Endodermal cell (in vitro differentiated cells): ENCODE results near the gene TUBA4B. TPM values are rescaled to one million over a fixed set of nuclear protein-coding genes. Genes with fewer than 3 reads are reported as not detected.

ENCODE experiments used
- DNase-seq: peaks from one replicate; pipeline ENCODE4 v3.0.0-alpha.2; 2017
- H3K27ac ChIP-seq: 2 replicates; pipeline ENCODE4 v1.5.1; 2013; ENCODE audit warnings: mild to moderate bottlenecking, low read depth, low read length, moderate library complexity
- H3K27me3 ChIP-seq: 2 replicates; pipeline ENCODE4 v1.6.1; 2013; ENCODE audit warnings: mild to moderate bottlenecking, low read length, moderate library complexity; ENCODE audit not compliant: insufficient read depth, control insufficient read depth, poor library complexity, severe bottlenecking
- H3K36me3 ChIP-seq: 2 replicates; pipeline ENCODE4 v1.7.0; 2013; ENCODE audit warnings: mild to moderate bottlenecking, low read length, moderate library complexity; ENCODE audit not compliant: control insufficient read depth, insufficient read depth
- H3K4me1 ChIP-seq: one replicate; pipeline ENCODE4 v1.7.0; 2013; ENCODE audit warnings: low read length; ENCODE audit not compliant: control insufficient read depth, insufficient read depth
- H3K4me3 ChIP-seq: 2 replicates; pipeline ENCODE4 v1.5.1; 2013; ENCODE audit warnings: mild to moderate bottlenecking, low read length, moderate library complexity
- H3K9ac ChIP-seq: 2 replicates; pipeline ENCODE4 v1.6.1; 2013; ENCODE audit warnings: mild to moderate bottlenecking, low read length, moderate library complexity; ENCODE audit not compliant: poor library complexity, severe bottlenecking; ENCODE audit errors: extremely low read depth
- H3K9me3 ChIP-seq: 2 replicates; pipeline ENCODE4 v1.6.1; 2013; ENCODE audit warnings: mild to moderate bottlenecking, low read length, moderate library complexity; ENCODE audit not compliant: control insufficient read depth
- H3K27ac Mint-ChIP-seq: 2 replicates; pipeline ENCODE4 v1.8.0; 2020; ENCODE audit warnings: mixed read lengths
- H3K27me3 Mint-ChIP-seq: 2 replicates; pipeline ENCODE4 v1.8.0; 2021; ENCODE audit warnings: mild to moderate bottlenecking, mixed read lengths; ENCODE audit not compliant: insufficient read depth
- H3K36me3 Mint-ChIP-seq: 2 replicates; pipeline ENCODE4 v1.8.0; 2020; ENCODE audit warnings: low read depth, mixed read lengths
- H3K4me1 Mint-ChIP-seq: 2 replicates; pipeline ENCODE4 v1.8.0; 2020; ENCODE audit warnings: mixed read lengths
- H3K4me3 Mint-ChIP-seq: 2 replicates; pipeline ENCODE4 v1.8.0; 2020; ENCODE audit warnings: mild to moderate bottlenecking, moderate library complexity, mixed read lengths
- H3K9me3 Mint-ChIP-seq: 2 replicates; pipeline ENCODE4 v1.8.0; 2020; ENCODE audit warnings: mild to moderate bottlenecking, mixed read lengths
- WGBS, 2 experiments: methylation state at CpG; one replicate each; pipeline versions ENCODE4 v1.1.5 to v1.1.7; 2013; ENCODE audit warnings: missing lambda C conversion rate in 2 of 2, mixed read lengths in 1 of 2; ENCODE audit not compliant: insufficient coverage in 1 of 2, insufficient read length in 1 of 2; 5-methylcytosine and 5-hydroxymethylcytosine counted together
- total RNA-seq, 2 donors: library from RNA; stranded (reverse); fragmentation: NEBNext Ultra II Directional in 1 of 2; extraction: Animal tissue kit (Norgen Biotek cat#: 25700) in 1 of 2; gene quantifications; 2 replicates in 1 of 2; 3 replicates in 1 of 2; pipeline ENCODE4 v1.2.1, GENCODE V29; 2021
- TF ChIP-seq, protein P1 (sequence below): fragments of 200-600 bp; sonication (generic); conservative IDR thresholded peaks from 2 replicates; pipeline ENCODE4 v1.5.0; 2021; ENCODE audit warnings: antibody characterized with exemption, mild to moderate bottlenecking

TUBA4B gene
- total RNA-seq, 2 donors from 2014 or later, result not detected

DNA sequence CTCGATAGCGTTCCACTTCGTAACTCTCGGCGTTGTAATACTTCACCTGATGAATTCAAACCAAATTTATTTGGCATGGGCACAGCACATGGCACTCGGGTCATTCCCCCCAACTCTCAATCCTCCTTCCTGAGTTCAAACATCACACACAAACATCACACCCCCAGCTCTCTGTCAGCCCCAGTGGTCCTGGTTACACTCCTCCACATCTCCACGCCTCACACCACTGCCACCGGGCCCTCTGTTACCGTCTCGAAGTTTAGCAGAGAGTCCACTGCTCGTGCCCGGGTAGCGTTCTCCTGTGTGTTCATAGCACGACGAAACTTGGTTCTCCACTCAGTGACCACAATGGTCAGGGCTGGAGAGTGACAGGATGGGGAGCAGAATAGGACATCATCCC is 38.9 kb upstream of the TUBA4B start:
- no peak overlapping the region for H3K4me3 ChIP-seq
- 96 to 98% methylated on average over 15 of the region's 15 CpGs for WGBS, 2 experiments
- Mint-ChIP-seq H3K4me3 (no peak overlapping the region), H3K36me3 (peaks cover 47% of the 10 kb centered on the region), H3K9me3 (no peaks in the 10 kb centered on the region), H3K4me1 (peaks cover 14% of the 10 kb centered on the region), H3K27ac (no peak overlapping the region), H3K27me3 (no peaks in the 10 kb centered on the region)
- H3K9me3 ChIP-seq, result no peaks in the 10 kb centered on the region
- TF ChIP-seq, protein P1, sequence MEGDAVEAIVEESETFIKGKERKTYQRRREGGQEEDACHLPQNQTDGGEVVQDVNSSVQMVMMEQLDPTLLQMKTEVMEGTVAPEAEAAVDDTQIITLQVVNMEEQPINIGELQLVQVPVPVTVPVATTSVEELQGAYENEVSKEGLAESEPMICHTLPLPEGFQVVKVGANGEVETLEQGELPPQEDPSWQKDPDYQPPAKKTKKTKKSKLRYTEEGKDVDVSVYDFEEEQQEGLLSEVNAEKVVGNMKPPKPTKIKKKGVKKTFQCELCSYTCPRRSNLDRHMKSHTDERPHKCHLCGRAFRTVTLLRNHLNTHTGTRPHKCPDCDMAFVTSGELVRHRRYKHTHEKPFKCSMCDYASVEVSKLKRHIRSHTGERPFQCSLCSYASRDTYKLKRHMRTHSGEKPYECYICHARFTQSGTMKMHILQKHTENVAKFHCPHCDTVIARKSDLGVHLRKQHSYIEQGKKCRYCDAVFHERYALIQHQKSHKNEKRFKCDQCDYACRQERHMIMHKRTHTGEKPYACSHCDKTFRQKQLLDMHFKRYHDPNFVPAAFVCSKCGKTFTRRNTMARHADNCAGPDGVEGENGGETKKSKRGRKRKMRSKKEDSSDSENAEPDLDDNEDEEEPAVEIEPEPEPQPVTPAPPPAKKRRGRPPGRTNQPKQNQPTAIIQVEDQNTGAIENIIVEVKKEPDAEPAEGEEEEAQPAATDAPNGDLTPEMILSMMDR, result no peak
- no peak overlapping the region for H3K9ac ChIP-seq
- H3K27me3 ChIP-seq, result no peaks in the 10 kb centered on the region
- no peaks in the 10 kb centered on the region for H3K4me1 ChIP-seq
- no peak overlapping the region for H3K27ac ChIP-seq
- H3K36me3 ChIP-seq, result peaks cover 55% of the 10 kb centered on the region
- no peak for DNase-seq

DNA sequence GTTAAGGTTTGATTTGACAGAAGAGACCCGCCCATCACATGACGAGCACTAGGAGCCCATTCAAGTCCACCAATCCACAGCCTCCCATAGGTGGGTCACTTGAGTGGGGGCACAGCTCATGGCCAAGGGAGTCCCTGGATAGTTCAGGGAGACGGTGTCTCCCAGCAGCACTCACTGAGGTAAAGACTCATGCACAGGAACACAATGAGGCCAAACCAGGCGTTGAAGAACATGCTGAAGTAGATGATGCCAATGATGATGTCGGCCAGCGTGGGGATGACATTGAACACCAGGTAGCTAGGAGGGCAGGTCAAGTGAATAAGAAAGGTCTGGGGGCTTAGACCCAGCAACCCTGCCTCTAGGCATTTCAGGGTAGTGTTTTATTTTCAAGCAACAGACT is 38.3 kb upstream of the TUBA4B start:
- H3K4me3 Mint-ChIP-seq, result no peak overlapping the region
- no peaks in the 10 kb centered on the region for H3K27me3 Mint-ChIP-seq
- Histone ChIP-seq H3K27ac (no peak overlapping the region), H3K27me3 (no peaks in the 10 kb centered on the region), H3K9me3 (no peaks in the 10 kb centered on the region), H3K4me1 (no peaks in the 10 kb centered on the region), H3K9ac (no peak overlapping the region), H3K36me3 (peaks cover 54% of the 10 kb centered on the region), H3K4me3 (no peak overlapping the region)
- H3K4me1 Mint-ChIP-seq, result peaks cover 17% of the 10 kb centered on the region
- no peak for DNase-seq
- H3K9me3 Mint-ChIP-seq, result no peaks in the 10 kb centered on the region
- TF ChIP-seq, protein P1, result no peak
- H3K27ac Mint-ChIP-seq, result no peak overlapping the region
- H3K36me3 Mint-ChIP-seq, result peaks cover 48% of the 10 kb centered on the region
- 92 to 96% methylated on average over 4 to 6 of the region's 6 CpGs for WGBS, 2 experiments

DNA sequence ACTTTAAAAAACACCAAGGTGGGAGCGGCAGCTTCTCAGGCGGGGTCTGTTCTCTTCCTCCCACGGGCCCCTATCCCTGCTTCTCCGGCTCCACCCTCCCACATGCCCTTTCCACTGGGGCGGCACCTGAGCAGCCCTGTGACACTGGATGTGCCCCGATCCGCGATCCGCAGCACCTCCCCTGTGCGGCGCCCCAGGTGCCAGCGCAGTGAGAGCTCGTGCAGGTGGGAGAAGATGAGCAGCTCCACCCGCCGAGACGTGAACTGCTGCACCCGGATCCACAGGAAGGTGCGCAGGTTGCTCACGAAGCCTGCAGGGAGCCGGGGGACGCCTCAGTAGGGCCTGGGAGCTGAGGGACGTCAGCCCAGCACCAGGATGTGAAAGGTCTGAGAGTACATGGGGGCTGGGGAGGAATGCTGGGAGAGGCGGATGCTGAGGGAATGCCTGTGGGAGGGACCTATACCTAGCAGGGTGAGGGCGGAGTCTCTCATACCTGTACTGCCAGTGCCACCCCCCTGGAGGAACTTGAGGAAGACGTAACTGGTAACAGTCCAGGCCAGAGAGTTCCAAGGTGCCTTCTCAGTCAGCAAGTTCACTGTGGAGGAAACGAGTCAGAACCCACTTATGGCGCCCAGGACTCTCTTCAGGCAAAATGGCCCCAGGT is 37.0 kb upstream of the TUBA4B start:
- H3K4me3 Mint-ChIP-seq, result no peak overlapping the region
- H3K36me3 ChIP-seq, result peaks cover 50% of the 10 kb centered on the region
- peak; percentile 61 for DNase-seq
- no peaks in the 10 kb centered on the region for H3K9me3 ChIP-seq
- no peaks in the 10 kb centered on the region for H3K27me3 ChIP-seq
- peaks cover 17% of the 10 kb centered on the region for H3K4me1 Mint-ChIP-seq
- WGBS, 2 experiments, result 94 to 95% methylated on average over 24 to 27 of the region's 27 CpGs
- H3K4me3 ChIP-seq, result no peak overlapping the region
- H3K9ac ChIP-seq, result no peak overlapping the region
- H3K27me3 Mint-ChIP-seq, result no peaks in the 10 kb centered on the region
- H3K27ac ChIP-seq, result no peak overlapping the region
- H3K36me3 Mint-ChIP-seq, result peaks cover 50% of the 10 kb centered on the region
- H3K27ac Mint-ChIP-seq, result peak overlapping the region; percentile 67
- no peaks in the 10 kb centered on the region for H3K9me3 Mint-ChIP-seq
- no peaks in the 10 kb centered on the region for H3K4me1 ChIP-seq
- TF ChIP-seq, protein P1, result no peak
